GM12892 (cell line): ENCODE data around the gene ASTN1.

Experiments used
- POLR2A ChIP-seq: IDR thresholded peaks from 2 replicates; pipeline ENCODE4 v1.6.1; 2011; ENCODE audit warnings: low read depth, low read length, control low read depth
- POLR2AphosphoS5 ChIP-seq: IDR thresholded peaks from 2 replicates; pipeline ENCODE4 v1.6.1; 2011; ENCODE audit warnings: low read depth, low read length, control low read depth

GRCh38 chr1:176809292-176809691, 355.2 kb downstream of the ASTN1 start:
- no peak for TF ChIP-seq POLR2AphosphoS5
- no peak for TF ChIP-seq POLR2A
